B cell (primary cell): ENCODE measurements around the gene SPART. TPM values are rescaled to one million over a fixed set of nuclear protein-coding genes. Genes with fewer than 3 reads are reported as not detected.
"Not testable (repeated sequence)": the region's sequence is repeated elsewhere in the genome, so short reads cannot be mapped to it uniquely, and the experiment has no call there.

Experiments
- ATAC-seq: fragments of 200-7000 bp; cut with Tn5 transposase; one replicate; pipeline ENCODE4 v1.10.0; 2021; ENCODE audit warnings: low read depth, mild to moderate bottlenecking, moderate number of reproducible peaks, moderate library complexity
- CTCF ChIA-PET: fragments of 350-600 bp; sonication (Branson Sonifier 250); formaldehyde crosslinking; loops from one replicate; lab custom pipeline; 2021; ENCODE audit warnings: antibody characterized with exemption, inconsistent platforms; lab: Charles Lee
- POLR2A ChIA-PET: fragments of 350-600 bp; sonication (Branson Sonifier 250); formaldehyde crosslinking; loops from one replicate; lab custom pipeline; 2021; ENCODE audit warnings: antibody characterized with exemption; lab: Charles Lee
- DNase-seq: peaks from one replicate; pipeline ENCODE4 v3.0.0; 2013
- H2AFZ ChIP-seq: 2 replicates; pipeline ENCODE4 v1.6.1; 2012; ENCODE audit warnings: mild to moderate bottlenecking, low read depth, low read length; ENCODE audit not compliant: insufficient read depth, poor library complexity, severe bottlenecking
- H3K27ac ChIP-seq, 2 donors: 1 replicate in 1 of 2; 2 replicates in 1 of 2; pipeline ENCODE4 v1.5.1; 2012 to 2013; ENCODE audit warnings: low read length in 2 of 2, mild to moderate bottlenecking in 2 of 2, moderate library complexity in 1 of 2
- H3K27me3 ChIP-seq, 4 experiments: fragments of 200-600 bp in 1 of 4; sonication (generic) in 1 of 4; replicated peaks in 1 of 4; 1 replicate in 2 of 4; 2 replicates in 2 of 4; pipeline versions ENCODE4 v1.6.1 to v1.7.0; 2013 to 2016; ENCODE audit warnings: low read length in 3 of 4, mild to moderate bottlenecking in 2 of 4, mixed read lengths in 1 of 4, moderate library complexity in 1 of 4; ENCODE audit not compliant: insufficient read depth in 4 of 4, control insufficient read depth in 3 of 4; ENCODE audit errors: control extremely low read depth in 1 of 4
- H3K36me3 ChIP-seq, 2 experiments: replicated peaks in 1 of 2; 1 replicate in 1 of 2; 2 replicates in 1 of 2; pipeline versions ENCODE4 v1.6.1 to v1.7.1; 2013; ENCODE audit warnings: low read length in 1 of 2; ENCODE audit not compliant: insufficient read depth in 2 of 2, control insufficient read depth in 1 of 2; ENCODE audit errors: control extremely low read depth in 1 of 2, extremely low read depth in 1 of 2
- H3K4me1 ChIP-seq, 2 donors: fragments of 200-600 bp in 1 of 2; sonication (generic) in 1 of 2; 1 replicate in 1 of 2; 2 replicates in 1 of 2; pipeline versions ENCODE4 v1.5.1 to v1.6.1; 2013 to 2017; ENCODE audit warnings: low read length in 2 of 2; ENCODE audit not compliant: control insufficient read depth in 2 of 2, insufficient read depth in 2 of 2
- H3K4me2 ChIP-seq: replicated peaks from 2 replicates; pipeline ENCODE3; 2012; ENCODE audit warnings: mild to moderate bottlenecking, low read depth, low read length; ENCODE audit not compliant: poor library complexity, severe bottlenecking
- H3K4me3 ChIP-seq, 5 experiments: fragments of 200-600 bp in 1 of 5; sonication (generic) in 1 of 5; 1 replicate in 3 of 5; 2 replicates in 2 of 5; pipeline versions ENCODE4 v1.5.1 to v1.7.0; 2011 to 2016; ENCODE audit warnings: low read length in 4 of 5, mild to moderate bottlenecking in 4 of 5, low read depth in 2 of 5, control low read depth in 1 of 5, moderate library complexity in 1 of 5; ENCODE audit not compliant: insufficient read depth in 1 of 5; ENCODE audit errors: control extremely low read depth in 1 of 5, extremely low read depth in 1 of 5
- H3K79me2 ChIP-seq: fragments of 200-600 bp; sonication (generic); one replicate; pipeline ENCODE4 v1.6.0; 2016; ENCODE audit warnings: low read length; ENCODE audit not compliant: control insufficient read depth, insufficient read depth
- H3K9ac ChIP-seq: fragments of 200-600 bp; sonication (generic); 2 replicates; pipeline ENCODE4 v1.6.1; 2017; ENCODE audit warnings: mild to moderate bottlenecking, low read length, moderate library complexity
- H3K9me3 ChIP-seq, 3 donors: one replicate each; pipeline versions ENCODE4 v1.6.1 to v1.7.1; 2013; ENCODE audit warnings: low read length in 2 of 3; ENCODE audit not compliant: control insufficient read depth in 2 of 3, insufficient read depth in 1 of 3; ENCODE audit errors: control extremely low read depth in 1 of 3
- H4K20me1 ChIP-seq: 2 replicates; pipeline ENCODE4 v1.6.0; 2012; ENCODE audit warnings: mild to moderate bottlenecking, low read length; ENCODE audit not compliant: insufficient read depth, control insufficient read depth, poor library complexity, severe bottlenecking
- H3K27ac Mint-ChIP-seq: one replicate; pipeline ENCODE4 v1.8.0; 2021; ENCODE audit warnings: mixed read lengths
- H3K27me3 Mint-ChIP-seq: one replicate; pipeline ENCODE4 v1.8.0; 2021; ENCODE audit warnings: mixed read lengths
- H3K4me1 Mint-ChIP-seq: one replicate; pipeline ENCODE4 v1.8.0; 2021; ENCODE audit warnings: mixed read lengths
- H3K4me3 Mint-ChIP-seq: one replicate; pipeline ENCODE4 v1.8.0; 2021; ENCODE audit warnings: mixed read lengths
- H3K9me3 Mint-ChIP-seq: one replicate; pipeline ENCODE4 v1.8.0; 2022; ENCODE audit warnings: mixed read lengths; ENCODE audit not compliant: insufficient read depth
- CTCF ChIP-seq: fragments of 200-600 bp; IDR thresholded peaks from one replicate; pipeline ENCODE4 v1.8.0; 2022; ENCODE audit warnings: antibody characterized with exemption, mild to moderate bottlenecking
- EZH2 ChIP-seq: IDR thresholded peaks from 2 replicates; pipeline ENCODE4 v1.6.1; 2012; ENCODE audit warnings: borderline replicate concordance, low read depth, mild to moderate bottlenecking, moderate library complexity, low read length; ENCODE audit not compliant: insufficient read depth, poor library complexity, severe bottlenecking
- WGBS: methylation state at CpG from one replicate; pipeline ENCODE4 v1.1.5; 2013; ENCODE audit warnings: missing lambda C conversion rate; ENCODE audit not compliant: insufficient coverage; 5-methylcytosine and 5-hydroxymethylcytosine counted together
- intact Hi-C: fragments of 100-400 bp; cut with micrococcal nuclease; formaldehyde crosslinking; loops from one replicate; pipeline ENCODE4 v1.10.0; 2022
- polyA plus RNA-seq: library from polyadenylated mRNA; depleted of rRNA; stranded (reverse); fragments of >200 nt; gene quantifications from 2 replicates; pipeline ENCODE4 v1.2.3, GENCODE V29; 2012
- total RNA-seq, 2 donors: library from RNA; stranded (reverse); fragments of 120-200 nt in 1 of 2; gene quantifications; 1 replicate in 1 of 2; 2 replicates in 1 of 2; pipeline versions ENCODE4 v1.2.3 to v1.2.4, GENCODE V29; 2013 to 2022

SPART gene
- total and polyA plus RNA-seq, 2 donors (not counting 1 experiment from before 2014, with no cell fraction given) = 10.1 to 20.8 TPM

- WGBS = 100% methylated on average over 1 of the region's 1 CpG
Observed at GRCh38 chr13:36323951-36324566, 22.1 kb downstream of the SPART start.

GRCh38 chr13:36323408-36323807 is 22.8 kb downstream of the SPART start:
- ChIA-PET POLR2A (no interaction called here), CTCF (no interaction called here)
- Mint-ChIP-seq H3K27me3 (no peaks in the 10 kb centered on the region), H3K4me3 (no peak overlapping the region), H3K27ac (no peak overlapping the region), H3K9me3 (no peaks in the 10 kb centered on the region), H3K4me1 (no peaks in the 10 kb centered on the region)
- TF ChIP-seq EZH2 (no peak), CTCF (no peak)
- Histone ChIP-seq H3K79me2 (no peaks in the 10 kb centered on the region), H3K9ac (no peak overlapping the region), H4K20me1 (no peaks in the 10 kb centered on the region), H3K4me1 (no peaks in the 10 kb centered on the region), H3K27ac (no peak overlapping the region), H3K4me2 (no peak overlapping the region), H2AFZ (no peak overlapping the region), H3K27me3 (no peaks in the 10 kb centered on the region), H3K4me3 (no peak overlapping the region), H3K36me3 (peaks cover 0 to 20% of the 10 kb centered on the region in 2 experiments), H3K9me3 (no peaks in the 10 kb centered on the region)
- intact Hi-C loops = no loop called here
- ATAC-seq (no peak), DNase-seq (no peak)
- WGBS = no CpG with 5 or more reads among the region's 3 CpGs

More at GRCh38 chr13:36323951-36324566, 22.1 kb downstream of the SPART start:
- TF ChIP-seq CTCF (no peak), EZH2 (no peak)
- Histone ChIP-seq H4K20me1 (no peaks in the 10 kb centered on the region), H3K9me3 (no peaks in the 10 kb centered on the region), H3K4me3 (no peak overlapping the region), H3K79me2 (no peaks in the 10 kb centered on the region), H3K4me1 (no peaks in the 10 kb centered on the region), H3K27ac (no peak overlapping the region), H3K9ac (no peak overlapping the region), H3K4me2 (no peak overlapping the region), H3K36me3 (peaks cover 0 to 20% of the 10 kb centered on the region in 2 experiments), H3K27me3 (no peaks in the 10 kb centered on the region), H2AFZ (no peak overlapping the region)
- ATAC-seq (no peak), DNase-seq (no peak)
- no peaks in the 10 kb centered on the region for H3K9me3 Mint-ChIP-seq
- H3K4me1 Mint-ChIP-seq = no peaks in the 10 kb centered on the region
- H3K4me3 Mint-ChIP-seq = no peak overlapping the region
- no peaks in the 10 kb centered on the region for H3K27me3 Mint-ChIP-seq
- ChIA-PET POLR2A (no interaction called here), CTCF (no interaction called here)
- no peak overlapping the region for H3K27ac Mint-ChIP-seq
- intact Hi-C loops = no loop called here

- H3K27ac Mint-ChIP-seq, H3K9me3 Mint-ChIP-seq, H4K20me1 ChIP-seq, H3K27me3 Mint-ChIP-seq, CTCF ChIA-PET, DNase-seq, H3K9me3 ChIP-seq, H3K4me3 ChIP-seq, H3K27me3 ChIP-seq, ATAC-seq, POLR2A ChIA-PET, H3K4me1 Mint-ChIP-seq, H3K4me1 ChIP-seq, intact Hi-C loops, H3K4me2 ChIP-seq, H3K4me3 Mint-ChIP-seq, H3K9ac ChIP-seq, H3K27ac ChIP-seq, H3K79me2 ChIP-seq, H2AFZ ChIP-seq: not testable (repeated sequence)
- H3K36me3 ChIP-seq = peaks cover 0 to 17% of the 10 kb centered on the region in 2 experiments
- WGBS = 45% methylated on average over 5 of the region's 6 CpGs
Observed at GRCh38 chr13:36319793-36320192, 26.4 kb downstream of the SPART start.
